Calu3 (cell line): ENCODE results near the gene RPS6KA2. TPM values are rescaled to one million over a fixed set of nuclear protein-coding genes. Genes with fewer than 3 reads are reported as not detected.
A peak's percentile ranks its signal among the peaks of the same experiment; 100 is the strongest.

ENCODE experiments used
- BruUV-seq: library from RNA; stranded (reverse); fragments of 400-500 nt; replicated peaks from 2 replicates; lab custom pipeline; 2021; lab: Mats Ljungman, UMichigan
- CTCF ChIA-PET: fragments of 300-600 bp; sonication (Branson Sonifier 250); formaldehyde crosslinking; loops from one replicate; lab custom pipeline; 2022; ENCODE audit warnings: antibody characterized with exemption; lab: Charles Lee
- DNase-seq: peaks from one replicate; pipeline ENCODE4 v3.0.0; 2022
- H3K27ac Mint-ChIP-seq: one replicate; pipeline ENCODE4 v1.8.0; 2022; ENCODE audit warnings: mixed read lengths; ENCODE audit not compliant: unreplicated experiment
- H3K27me3 Mint-ChIP-seq: one replicate; pipeline ENCODE4 v1.8.0; 2022; ENCODE audit warnings: mixed read lengths; ENCODE audit not compliant: unreplicated experiment
- H3K36me3 Mint-ChIP-seq: one replicate; pipeline ENCODE4 v1.8.0; 2022; ENCODE audit warnings: mild to moderate bottlenecking, moderate library complexity, mixed read lengths; ENCODE audit not compliant: insufficient read depth, unreplicated experiment
- H3K4me1 Mint-ChIP-seq: one replicate; pipeline ENCODE4 v1.8.0; 2022; ENCODE audit warnings: mild to moderate bottlenecking, low read depth, mixed read lengths; ENCODE audit not compliant: unreplicated experiment
- H3K4me3 Mint-ChIP-seq: one replicate; pipeline ENCODE4 v1.8.0; 2022; ENCODE audit warnings: mild to moderate bottlenecking, low read depth, moderate library complexity, mixed read lengths; ENCODE audit not compliant: unreplicated experiment
- H3K9me3 Mint-ChIP-seq: one replicate; pipeline ENCODE4 v1.8.0; 2022; ENCODE audit warnings: low read depth, mixed read lengths; ENCODE audit not compliant: unreplicated experiment
- intact Hi-C: fragments of 100-400 bp; cut with micrococcal nuclease; formaldehyde crosslinking; loops from one replicate; pipeline ENCODE4 v1.10.0; 2022; ENCODE audit not compliant: unreplicated experiment
- total RNA-seq: library from RNA; stranded (reverse); gene quantifications from 2 replicates; pipeline ENCODE4 v1.2.3, GENCODE V29; 2022
- TF ChIP-seq, protein P1 (sequence below): fragments of 200-600 bp; IDR thresholded peaks from one replicate; pipeline ENCODE4 v1.8.0; 2022; ENCODE audit warnings: antibody characterized with exemption; ENCODE audit not compliant: unreplicated experiment

RPS6KA2 gene
- total RNA-seq, 1 experiment from 2014 or later, result 41.3 TPM

DNA sequence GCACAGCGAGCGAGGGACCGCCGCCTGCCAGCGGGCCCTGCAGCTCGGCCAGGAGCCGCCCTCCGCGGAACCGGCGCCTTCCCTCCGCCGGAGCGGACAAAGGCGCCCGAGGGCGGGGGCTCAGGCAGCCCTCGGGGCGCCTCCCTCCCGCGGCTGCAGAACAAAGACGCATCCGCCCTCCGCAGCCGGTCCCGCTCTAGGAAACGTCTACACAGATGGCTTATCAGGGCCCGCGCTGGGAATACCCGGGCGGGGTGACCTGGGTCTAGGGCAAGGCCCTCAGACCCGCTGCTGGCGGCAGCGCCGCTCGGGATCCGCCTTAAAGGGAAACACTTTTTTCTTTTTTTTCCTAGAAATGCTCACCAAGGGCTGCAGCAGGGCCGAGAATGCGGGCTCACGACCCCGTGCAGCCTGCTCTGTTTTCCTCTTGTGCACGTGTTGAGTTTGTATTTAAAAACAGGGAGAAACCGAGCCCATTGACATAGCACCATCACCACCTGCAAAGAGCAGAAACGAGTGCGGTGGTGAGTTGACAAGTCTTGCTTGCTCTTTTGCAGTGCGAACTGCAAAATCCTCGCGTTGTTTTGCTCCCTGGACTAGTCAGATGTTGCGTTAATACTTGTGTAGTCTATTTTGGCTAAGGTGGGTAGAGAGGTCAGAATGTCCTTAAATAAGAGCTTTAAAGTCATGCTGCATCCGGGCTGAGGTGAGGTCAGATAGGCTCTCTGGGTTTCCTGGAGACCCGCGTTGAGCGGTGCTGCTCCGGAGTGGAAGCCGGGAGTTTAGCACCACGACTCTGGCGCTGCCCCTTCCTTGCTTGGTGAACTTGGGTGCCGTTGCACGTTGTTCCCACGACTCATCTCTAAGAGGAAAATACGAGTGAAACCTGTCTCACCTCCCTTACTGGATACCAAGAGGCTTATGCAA, 1.1 kb upstream of the RPS6KA2 start:
- Mint-ChIP-seq H3K4me3 (peak overlapping the region; percentile 94), H3K9me3 (no peaks in the 10 kb centered on the region), H3K27ac (peak overlapping the region; percentile 75), H3K4me1 (peaks cover 32% of the 10 kb centered on the region), H3K27me3 (peaks cover 20% of the 10 kb centered on the region), H3K36me3 (peaks cover 33% of the 10 kb centered on the region)
- DNase-seq, result peak; percentile 54
- intact Hi-C loops, result loop anchor here (2.0 to 10.0 kb wide), 3 partner anchors 71 to 353 kb away; no protein-coding TSS in a partner anchor
- CTCF ChIA-PET, result interaction anchor here (0.6 to 1.2 kb wide), 8 partner anchors 12 to 1420 kb away, joined by 3 to 11 read pairs (median 6); no protein-coding TSS in a partner anchor
- TSS peak; percentile 69 for BruUV-seq
- TF ChIP-seq, protein P1, sequence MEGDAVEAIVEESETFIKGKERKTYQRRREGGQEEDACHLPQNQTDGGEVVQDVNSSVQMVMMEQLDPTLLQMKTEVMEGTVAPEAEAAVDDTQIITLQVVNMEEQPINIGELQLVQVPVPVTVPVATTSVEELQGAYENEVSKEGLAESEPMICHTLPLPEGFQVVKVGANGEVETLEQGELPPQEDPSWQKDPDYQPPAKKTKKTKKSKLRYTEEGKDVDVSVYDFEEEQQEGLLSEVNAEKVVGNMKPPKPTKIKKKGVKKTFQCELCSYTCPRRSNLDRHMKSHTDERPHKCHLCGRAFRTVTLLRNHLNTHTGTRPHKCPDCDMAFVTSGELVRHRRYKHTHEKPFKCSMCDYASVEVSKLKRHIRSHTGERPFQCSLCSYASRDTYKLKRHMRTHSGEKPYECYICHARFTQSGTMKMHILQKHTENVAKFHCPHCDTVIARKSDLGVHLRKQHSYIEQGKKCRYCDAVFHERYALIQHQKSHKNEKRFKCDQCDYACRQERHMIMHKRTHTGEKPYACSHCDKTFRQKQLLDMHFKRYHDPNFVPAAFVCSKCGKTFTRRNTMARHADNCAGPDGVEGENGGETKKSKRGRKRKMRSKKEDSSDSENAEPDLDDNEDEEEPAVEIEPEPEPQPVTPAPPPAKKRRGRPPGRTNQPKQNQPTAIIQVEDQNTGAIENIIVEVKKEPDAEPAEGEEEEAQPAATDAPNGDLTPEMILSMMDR, result no peak

DNA sequence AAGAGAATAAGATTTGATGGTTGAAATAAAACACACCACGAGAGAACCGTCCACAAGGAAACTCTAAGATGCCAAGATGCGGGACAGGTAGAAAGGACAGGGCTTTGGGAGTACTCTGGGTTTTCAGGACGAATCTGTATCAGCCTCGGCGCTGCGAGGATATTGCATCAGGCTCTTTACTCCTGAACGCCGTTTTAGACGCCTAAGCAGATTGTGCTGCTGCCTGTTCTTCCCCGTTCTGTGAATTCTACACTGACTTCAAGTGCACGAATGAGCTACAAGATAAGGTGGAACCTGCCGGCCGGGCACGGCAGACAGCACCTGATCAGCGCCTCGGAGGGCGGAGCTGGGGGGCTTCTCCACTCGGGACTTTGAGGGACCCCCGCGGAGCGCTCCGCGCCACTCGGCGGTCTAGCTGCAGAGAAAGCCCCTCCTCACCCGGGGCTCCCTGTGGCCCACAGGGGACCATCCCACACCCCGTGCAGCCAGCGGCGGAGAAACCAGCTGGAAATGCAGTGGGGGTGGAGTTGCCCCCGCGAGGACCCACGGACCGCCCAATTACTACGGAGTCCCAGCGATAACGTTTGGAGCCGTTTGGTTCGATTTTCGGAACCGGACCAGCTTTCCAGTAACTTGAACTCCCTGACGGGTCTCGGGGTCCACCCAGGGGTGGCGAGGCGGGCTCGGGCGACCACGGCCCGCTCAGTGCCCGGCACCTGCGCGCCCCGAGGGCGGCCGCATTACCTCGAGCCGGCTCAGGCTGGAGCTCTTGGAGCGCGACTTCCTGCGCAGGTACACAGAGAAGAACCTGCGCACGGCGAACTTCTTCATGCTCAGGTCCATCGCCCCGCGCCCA, 646 bp downstream of the RPS6KA2 start:
- intact Hi-C loops, result loop anchor here (2.0 to 10.0 kb wide), 3 partner anchors 70 to 352 kb away; no protein-coding TSS in a partner anchor
- peaks cover 35% of the 10 kb centered on the region for H3K36me3 Mint-ChIP-seq
- peaks cover 48% of the 10 kb centered on the region for H3K4me1 Mint-ChIP-seq
- H3K27me3 Mint-ChIP-seq, result peaks cover 17% of the 10 kb centered on the region
- no peaks in the 10 kb centered on the region for H3K9me3 Mint-ChIP-seq
- DNase-seq, result peak; percentile 27
- no TSS peak for BruUV-seq
- peak overlapping the region; percentile 94 for H3K4me3 Mint-ChIP-seq
- TF ChIP-seq, protein P1, result no peak
- CTCF ChIA-PET, result interaction anchor here (0.6 to 1.7 kb wide), 3 partner anchors 12 to 84 kb away, joined by 3 to 7 read pairs (median 4); no protein-coding TSS in a partner anchor
- H3K27ac Mint-ChIP-seq, result peak overlapping the region; percentile 82

DNA sequence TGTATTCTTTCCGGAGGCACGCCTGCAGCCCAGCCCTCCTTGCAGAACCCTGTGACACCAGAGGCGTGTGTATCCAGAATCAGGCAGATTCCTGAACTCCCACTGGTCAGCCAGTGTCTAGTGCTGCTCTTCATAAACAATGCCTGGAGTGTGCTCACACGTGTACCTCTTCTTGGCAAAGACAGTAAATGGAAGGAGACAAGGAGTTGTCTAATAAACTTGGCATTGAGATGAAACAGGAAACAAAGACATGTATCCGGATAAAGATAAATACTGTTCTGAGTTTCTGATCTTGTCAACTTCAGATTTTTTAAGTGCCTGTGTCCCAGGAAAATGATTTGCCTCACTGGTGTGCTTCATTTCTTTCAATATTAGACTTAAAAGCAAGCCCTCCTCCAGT, 1.7 kb downstream of the RPS6KA2 start:
- CTCF ChIA-PET, result no interaction called here

More for the DNA sequence above, 1.7 kb downstream of the RPS6KA2 start:
- peak overlapping the region; percentile 82 for H3K27ac Mint-ChIP-seq
- TF ChIP-seq, protein P1, result no peak
- BruUV-seq, result no TSS peak
- peak overlapping the region; percentile 94 for H3K4me3 Mint-ChIP-seq
- H3K27me3 Mint-ChIP-seq, result peaks cover 16% of the 10 kb centered on the region
- H3K9me3 Mint-ChIP-seq, result no peaks in the 10 kb centered on the region
- H3K36me3 Mint-ChIP-seq, result peaks cover 35% of the 10 kb centered on the region
- no peak for DNase-seq
- intact Hi-C loops, result loop anchor here (1.0 to 10.0 kb wide), 3 partner anchors 83 to 351 kb away; no protein-coding TSS in a partner anchor
- peaks cover 58% of the 10 kb centered on the region for H3K4me1 Mint-ChIP-seq
